Spleen (tissue), 7 donors: ENCODE data around the gene CYB561.

Experiments used
- CTCF ChIP-seq, 11 experiments: fragments of 200-600 bp in 7 of 11; fragments of 450-650 bp in 4 of 11; sonication (generic) in 4 of 11; IDR thresholded peaks in 8 of 11; conservative IDR thresholded peaks in 3 of 11; 1 replicate in 7 of 11; 2 replicates in 4 of 11; pipeline versions ENCODE4 v1.4.0 to v1.8.0; 2016 to 2021; ENCODE audit warnings: antibody characterized with exemption in 11 of 11, inconsistent platforms in 4 of 11, mild to moderate bottlenecking in 1 of 11
- POLR2A ChIP-seq, 3 donors: fragments of 450-650 bp; IDR thresholded peaks; one replicate each; pipeline ENCODE4 v1.5.1; 2017; ENCODE audit warnings: antibody characterized with exemption in 3 of 3, mild to moderate bottlenecking in 1 of 3
- POLR2AphosphoS5 ChIP-seq, 3 donors: sonication (generic); formaldehyde crosslinking; IDR thresholded peaks; one replicate each; pipeline ENCODE4 v1.5.1; 2017; ENCODE audit warnings: antibody characterized with exemption in 3 of 3
- donor health status: DM: no; HTN: no; CAD: no; lungs with moderate emphysema.
- donor health status: DM: no; HTN: no; CAD: no.
- donor health status: DM: no; HTN: no; CAD: no.

- TF ChIP-seq CTCF (IDR thresholded peaks at IDR 0.05 in 8 of 11, conservative IDR thresholded peaks at IDR 0.05 in 3 of 11) = no peak
- TF ChIP-seq POLR2AphosphoS5 (IDR thresholded peaks at IDR 0.05) = no peak
- TF ChIP-seq POLR2A (IDR thresholded peaks at IDR 0.05) = no peak
These were observed 48.3 kb upstream of the CYB561 start for GRCh38 chr17:63494300-63494928.
